Activated CD4-positive, alpha-beta T cell treated with anti-CD3 and anti-CD28 coated beads, Interleukin-2, amount 10 ng/mL, durations not matched to agents 24 days and 14 days (primary cell): ENCODE measurements around the gene GNG5. TPM values are rescaled to one million over a fixed set of nuclear protein-coding genes. Genes with fewer than 3 reads are reported as not detected.

ENCODE experiments used
- DNase-seq: peaks from one replicate; pipeline ENCODE4 v3.0.0; 2022
- H3K27ac Mint-ChIP-seq: one replicate; pipeline ENCODE4 v1.8.0; 2022; ENCODE audit warnings: mild to moderate bottlenecking, mixed read lengths
- H3K27me3 Mint-ChIP-seq: one replicate; pipeline ENCODE4 v1.8.0; 2022; ENCODE audit warnings: mixed read lengths
- H3K36me3 Mint-ChIP-seq: one replicate; pipeline ENCODE4 v1.8.0; 2022; ENCODE audit warnings: low read depth, mild to moderate bottlenecking, mixed read lengths
- H3K4me1 Mint-ChIP-seq: one replicate; pipeline ENCODE4 v1.8.0; 2021; ENCODE audit warnings: mixed read lengths
- H3K4me3 Mint-ChIP-seq: one replicate; pipeline ENCODE4 v1.8.0; 2022; ENCODE audit warnings: mild to moderate bottlenecking, moderate library complexity, mixed read lengths
- H3K9me3 Mint-ChIP-seq: one replicate; pipeline ENCODE4 v1.8.0; 2021; ENCODE audit warnings: mixed read lengths
- intact Hi-C: fragments of 100-400 bp; cut with micrococcal nuclease; formaldehyde crosslinking; loops from one replicate; pipeline ENCODE4 v1.15.1; 2023
- total RNA-seq: library from RNA; stranded (reverse); gene quantifications from 2 replicates; pipeline ENCODE4 v1.2.3, GENCODE V29; 2022

GNG5 gene
- total RNA-seq, 1 donor from 2014 or later = 115 TPM

- no peak for DNase-seq
- intact Hi-C loops = loop anchor here (1.0 to 5.0 kb wide), 8 partner anchors 26 to 771 kb away; partner anchors contain the start of genes BCL10, PRKACB, RPF1 and SSX2IP
- H3K27ac Mint-ChIP-seq = peak overlapping the region; percentile 99
- no peaks in the 10 kb centered on the region for H3K27me3 Mint-ChIP-seq
- peak overlapping the region; percentile 99 for H3K4me3 Mint-ChIP-seq
- peaks cover 43% of the 10 kb centered on the region for H3K4me1 Mint-ChIP-seq
- peaks cover 41% of the 10 kb centered on the region for H3K36me3 Mint-ChIP-seq
- H3K9me3 Mint-ChIP-seq = peaks cover 9% of the 10 kb centered on the region
Measured at GRCh38 chr1:84505493-84506001, 834 bp downstream of the GNG5 start.

- Mint-ChIP-seq H3K36me3 (peaks cover 46% of the 10 kb centered on the region), H3K4me3 (peak overlapping the region; percentile 99), H3K9me3 (peaks cover 7% of the 10 kb centered on the region), H3K27ac (peak overlapping the region; percentile 99), H3K4me1 (peaks cover 46% of the 10 kb centered on the region), H3K27me3 (no peaks in the 10 kb centered on the region)
- intact Hi-C loops = loop anchor here (5.0 kb wide), 1 partner anchor 37 kb away; no protein-coding TSS in a partner anchor
- peak; percentile 64 for DNase-seq
Measured at GRCh38 chr1:84504580-84505492, 1.5 kb downstream of the GNG5 start.

GRCh38 chr1:84502927-84503326 is 3.5 kb downstream of the GNG5 start:
- H3K4me3 Mint-ChIP-seq = peak overlapping the region; percentile 99
- no peak for DNase-seq
- no peaks in the 10 kb centered on the region for H3K27me3 Mint-ChIP-seq
- H3K9me3 Mint-ChIP-seq = no peaks in the 10 kb centered on the region
- H3K36me3 Mint-ChIP-seq = peaks cover 45% of the 10 kb centered on the region
- H3K27ac Mint-ChIP-seq = no peak overlapping the region
- intact Hi-C loops = no loop called here
- H3K4me1 Mint-ChIP-seq = peaks cover 46% of the 10 kb centered on the region

GRCh38 chr1:84497631-84498275 is 8.6 kb downstream of the GNG5 start:
- H3K36me3 Mint-ChIP-seq = peaks cover 58% of the 10 kb centered on the region
- no peaks in the 10 kb centered on the region for H3K27me3 Mint-ChIP-seq
- no peak overlapping the region for H3K27ac Mint-ChIP-seq
- no peak overlapping the region for H3K4me3 Mint-ChIP-seq
- peaks cover 20% of the 10 kb centered on the region for H3K4me1 Mint-ChIP-seq
- DNase-seq = peak; percentile 52
- H3K9me3 Mint-ChIP-seq = no peaks in the 10 kb centered on the region
- intact Hi-C loops = no loop called here

GRCh38 chr1:84496498-84496897 is 9.9 kb downstream of the GNG5 start:
- H3K9me3 Mint-ChIP-seq = no peaks in the 10 kb centered on the region
- peaks cover 16% of the 10 kb centered on the region for H3K4me1 Mint-ChIP-seq
- H3K27ac Mint-ChIP-seq = no peak overlapping the region
- no peaks in the 10 kb centered on the region for H3K27me3 Mint-ChIP-seq
- DNase-seq = peak; percentile 37
- peaks cover 63% of the 10 kb centered on the region for H3K36me3 Mint-ChIP-seq
- no peak overlapping the region for H3K4me3 Mint-ChIP-seq
- intact Hi-C loops = no loop called here

GRCh38 chr1:84493747-84494146 is 12.6 kb downstream of the GNG5 start:
- Mint-ChIP-seq H3K27me3 (no peaks in the 10 kb centered on the region), H3K27ac (no peak overlapping the region), H3K9me3 (no peaks in the 10 kb centered on the region), H3K36me3 (peaks cover 61% of the 10 kb centered on the region), H3K4me1 (peaks cover 17% of the 10 kb centered on the region), H3K4me3 (no peak overlapping the region)
- DNase-seq = peak; percentile 19
- intact Hi-C loops = no loop called here

GRCh38 chr1:84492726-84493125 is 13.7 kb downstream of the GNG5 start:
- intact Hi-C loops = no loop called here

GRCh38 chr1:84489766-84490165 is 16.6 kb downstream of the GNG5 start:
- Mint-ChIP-seq H3K36me3 (peaks cover 56% of the 10 kb centered on the region), H3K4me3 (no peak overlapping the region), H3K4me1 (peaks cover 22% of the 10 kb centered on the region), H3K27ac (no peak overlapping the region), H3K27me3 (no peaks in the 10 kb centered on the region), H3K9me3 (peaks cover 3% of the 10 kb centered on the region)
- intact Hi-C loops = no loop called here
- peak; percentile 23 for DNase-seq

More at GRCh38 chr1:84492726-84493125, 13.7 kb downstream of the GNG5 start:
- Mint-ChIP-seq H3K4me1 (peaks cover 16% of the 10 kb centered on the region), H3K4me3 (no peak overlapping the region), H3K27me3 (no peaks in the 10 kb centered on the region), H3K27ac (no peak overlapping the region), H3K36me3 (peaks cover 54% of the 10 kb centered on the region), H3K9me3 (no peaks in the 10 kb centered on the region)
- DNase-seq = peak; percentile 47

- Mint-ChIP-seq H3K4me1 (peaks cover 21% of the 10 kb centered on the region), H3K9me3 (peaks cover 3% of the 10 kb centered on the region), H3K27ac (no peak overlapping the region), H3K4me3 (no peak overlapping the region), H3K36me3 (peaks cover 60% of the 10 kb centered on the region), H3K27me3 (no peaks in the 10 kb centered on the region)
- no peak for DNase-seq
- intact Hi-C loops = no loop called here
Measured at GRCh38 chr1:84488107-84488506, 18.3 kb downstream of the GNG5 start.

GRCh38 chr1:84481317-84481716 is 25.1 kb downstream of the GNG5 start:
- peaks cover 6% of the 10 kb centered on the region for H3K27me3 Mint-ChIP-seq
- peaks cover 48% of the 10 kb centered on the region for H3K36me3 Mint-ChIP-seq
- no peak overlapping the region for H3K27ac Mint-ChIP-seq
- H3K4me1 Mint-ChIP-seq = peaks cover 29% of the 10 kb centered on the region
- intact Hi-C loops = no loop called here
- peaks cover 18% of the 10 kb centered on the region for H3K9me3 Mint-ChIP-seq
- no peak for DNase-seq
- H3K4me3 Mint-ChIP-seq = peak overlapping the region; percentile 37

GRCh38 chr1:84480650-84481049 is 25.7 kb downstream of the GNG5 start:
- Mint-ChIP-seq H3K27ac (no peak overlapping the region), H3K9me3 (peaks cover 15% of the 10 kb centered on the region), H3K27me3 (peaks cover 9% of the 10 kb centered on the region), H3K4me1 (peaks cover 26% of the 10 kb centered on the region), H3K36me3 (peaks cover 43% of the 10 kb centered on the region), H3K4me3 (peak overlapping the region; percentile 58)
- DNase-seq = no peak
- intact Hi-C loops = no loop called here

- DNase-seq = no peak
- intact Hi-C loops = loop anchor here (1.0 to 5.0 kb wide), 5 partner anchors 26 to 210 kb away; partner anchors contain the start of genes CTBS, GNG5, SPATA1 and SSX2IP
- peaks cover 26% of the 10 kb centered on the region for H3K4me1 Mint-ChIP-seq
- H3K9me3 Mint-ChIP-seq = peaks cover 15% of the 10 kb centered on the region
- H3K4me3 Mint-ChIP-seq = peak overlapping the region; percentile 96
- peaks cover 14% of the 10 kb centered on the region for H3K27me3 Mint-ChIP-seq
- H3K36me3 Mint-ChIP-seq = peaks cover 39% of the 10 kb centered on the region
- H3K27ac Mint-ChIP-seq = peak overlapping the region; percentile 97
Measured at GRCh38 chr1:84479998-84480397, 26.4 kb downstream of the GNG5 start.

- Mint-ChIP-seq H3K36me3 (peaks cover 33% of the 10 kb centered on the region), H3K4me3 (peak within 1 kb of the TSS; percentile 96), H3K9me3 (peaks cover 15% of the 10 kb centered on the region), H3K27ac (peak within 1 kb of the TSS; percentile 97), H3K27me3 (peaks cover 20% of the 10 kb centered on the region), H3K4me1 (peaks cover 26% of the 10 kb centered on the region)
- intact Hi-C loops = loop anchor here (1.0 to 5.0 kb wide), 5 partner anchors 27 to 211 kb away; partner anchors contain the start of genes CTBS, GNG5, SPATA1 and SSX2IP
- DNase-seq = peak; percentile 93
Measured at GRCh38 chr1:84478876-84479868, 27.2 kb downstream of the GNG5 start, which contains the start of gene RPF1. TSS of gene RPF1 (plus strand) at chr1:84479266. CDS start at chr1:84479282, 16 bp downstream.
